ENCODE measurements around the gene NGB. TPM values are rescaled to one million over a fixed set of nuclear protein-coding genes. Genes with fewer than 3 reads are reported as not detected.

NGB gene
- polyA plus RNA-seq, 3 donors: not detected

GRCh38 chr14:77275601-77276017 is 4.6 kb upstream of the NGB start:
- H3K9ac ChIP-seq (ENCODE audit: insufficient read depth, low read length, poor library complexity, severe bottlenecking): no peak overlapping the region
- H3K4me3 ChIP-seq (replicated peaks in 1 of 3; ENCODE audit: low read depth in 2 of 3, low read length in 3 of 3): no peak overlapping the region
- peaks cover 0 to 4% (median 0%) of the 10 kb centered on the region in 7 donors for H3K9me3 Mint-ChIP-seq
- H2AFZ ChIP-seq (ENCODE audit: insufficient read depth, low read depth, low read length, poor library complexity, severe bottlenecking): no peak overlapping the region
- intact Hi-C loops (cut with micrococcal nuclease): no loop called here
- peaks cover 0 to 17% of the 10 kb centered on the region in 2 donors for H3K36me3 ChIP-seq (replicated peaks in 1 of 2; ENCODE audit: control insufficient read depth in 1 of 2, insufficient read depth in 2 of 2, low read length in 2 of 2)
- no peaks in the 10 kb centered on the region for H3K9me3 ChIP-seq (replicated peaks in 1 of 2; ENCODE audit: control insufficient read depth in 1 of 2, insufficient read depth in 1 of 2, low read length in 2 of 2)
- H3K27ac ChIP-seq (ENCODE audit: low read depth in 1 of 2, low read length in 2 of 2): no peak overlapping the region
- peaks cover 7 to 13% of the 10 kb centered on the region in 2 donors for H3K27me3 ChIP-seq (ENCODE audit: control insufficient read depth in 2 of 2, insufficient read depth in 2 of 2, low read length in 2 of 2)
- H3K27ac Mint-ChIP-seq: peak overlapping the region in 1 of 7 donors; percentile 43
- DNase-seq: no peak
- H3K36me3 Mint-ChIP-seq: peaks cover 9 to 28% of the 10 kb centered on the region in 2 donors
- 60% methylated on average over 2 of the region's 8 CpGs for WGBS (ENCODE audit: insufficient coverage)
- H3K27me3 Mint-ChIP-seq (ENCODE audit: low read depth in 3 of 3): peaks cover 17 to 28% (median 17%) of the 10 kb centered on the region in 3 donors
- no peaks in the 10 kb centered on the region for H3K4me1 Mint-ChIP-seq
- no peaks in the 10 kb centered on the region for H3K79me2 ChIP-seq (ENCODE audit: insufficient read depth, low read length)
- no peak overlapping the region for H3K4me2 ChIP-seq (replicated peaks; ENCODE audit: extremely low read depth, low read length, poor library complexity, severe bottlenecking)
- H4K20me1 ChIP-seq (ENCODE audit: insufficient read depth, low read length): no peaks in the 10 kb centered on the region
- H3K4me1 ChIP-seq (ENCODE audit: control insufficient read depth in 1 of 2, insufficient read depth in 2 of 2, low read length in 2 of 2): no peaks in the 10 kb centered on the region
- TF ChIP-seq CTCF (IDR thresholded peaks at IDR 0.05): no peak
- H3K4me3 Mint-ChIP-seq: no peak overlapping the region

GRCh38 chr14:77275041-77275580 is 4.1 kb upstream of the NGB start:
- Mint-ChIP-seq H3K4me3 (no peak overlapping the region), H3K4me1 (no peaks in the 10 kb centered on the region), H3K36me3 (peaks cover 7 to 24% of the 10 kb centered on the region in 2 donors), H3K27me3 (ENCODE audit: low read depth in 3 of 3) (peaks cover 20 to 33% (median 22%) of the 10 kb centered on the region in 3 donors), H3K27ac (peak overlapping the region in 1 of 7 donors; percentile 45), H3K9me3 (peaks cover 0 to 6% (median 0%) of the 10 kb centered on the region in 7 donors)
- Histone ChIP-seq H3K9ac (ENCODE audit: insufficient read depth, low read length, poor library complexity, severe bottlenecking) (no peak overlapping the region), H3K36me3 (replicated peaks in 1 of 2; ENCODE audit: control insufficient read depth in 1 of 2, insufficient read depth in 2 of 2, low read length in 2 of 2) (peaks cover 0 to 17% of the 10 kb centered on the region in 2 donors), H3K4me3 (replicated peaks in 1 of 3; ENCODE audit: low read depth in 2 of 3, low read length in 3 of 3) (no peak overlapping the region), H3K4me2 (replicated peaks; ENCODE audit: extremely low read depth, low read length, poor library complexity, severe bottlenecking) (no peak overlapping the region), H3K27me3 (ENCODE audit: control insufficient read depth in 2 of 2, insufficient read depth in 2 of 2, low read length in 2 of 2) (peaks cover 12 to 17% of the 10 kb centered on the region in 2 donors), H2AFZ (ENCODE audit: insufficient read depth, low read depth, low read length, poor library complexity, severe bottlenecking) (no peak overlapping the region), H3K27ac (ENCODE audit: low read depth in 1 of 2, low read length in 2 of 2) (no peak overlapping the region), H3K4me1 (ENCODE audit: control insufficient read depth in 1 of 2, insufficient read depth in 2 of 2, low read length in 2 of 2) (no peaks in the 10 kb centered on the region), H3K9me3 (replicated peaks in 1 of 2; ENCODE audit: control insufficient read depth in 1 of 2, insufficient read depth in 1 of 2, low read length in 2 of 2) (no peaks in the 10 kb centered on the region), H4K20me1 (ENCODE audit: insufficient read depth, low read length) (no peaks in the 10 kb centered on the region), H3K79me2 (ENCODE audit: insufficient read depth, low read length) (no peaks in the 10 kb centered on the region)
- no peak for TF ChIP-seq CTCF (IDR thresholded peaks at IDR 0.05)
- no peak for DNase-seq
- no CpG with 5 or more reads among the region's 5 CpGs for WGBS (ENCODE audit: insufficient coverage)
- intact Hi-C loops (cut with micrococcal nuclease): no loop called here
